ENCODE results near the gene SLC30A5. TPM values are rescaled to one million over a fixed set of nuclear protein-coding genes. Genes with fewer than 3 reads are reported as not detected.
A peak's percentile ranks its signal among the peaks of the same experiment; 100 is the strongest.
"Not testable (repeated sequence)": the region's sequence is repeated elsewhere in the genome, so short reads cannot be mapped to it uniquely, and the experiment has no call there.

The SLC30A5 gene
- 60.5 TPM for total RNA-seq

GRCh38 chr5:69093771-69094482 lies at the start of gene SLC30A5:
Gene SLC30A5 (plus strand): TSS chr5:69094014. CDS start chr5:69094256, 242 bp downstream.
- DNase-seq (ENCODE audit: low spot score) = peak; percentile 99

DNA sequence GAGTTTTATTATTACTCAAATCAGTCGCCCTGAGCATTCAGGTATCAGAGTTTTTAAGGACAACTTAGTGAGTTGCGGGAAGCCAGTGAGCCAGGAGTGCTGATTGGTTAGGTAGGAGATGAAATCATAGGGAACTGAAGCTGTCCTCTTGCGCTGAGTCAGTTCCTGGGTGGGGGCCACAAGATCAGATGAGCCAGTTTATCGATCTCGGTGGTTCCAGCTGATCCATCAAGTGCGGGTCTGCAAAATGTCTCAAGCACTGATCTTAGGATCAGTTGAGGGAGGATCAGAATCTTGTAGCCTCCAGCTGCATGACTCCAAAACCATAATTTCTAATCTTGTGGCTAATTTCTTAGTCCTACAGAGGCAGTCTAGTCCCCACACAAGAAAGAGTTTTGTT lies 48.6 kb upstream of the SLC30A5 start:
- not testable (repeated sequence) for DNase-seq (ENCODE audit: low spot score)

DNA sequence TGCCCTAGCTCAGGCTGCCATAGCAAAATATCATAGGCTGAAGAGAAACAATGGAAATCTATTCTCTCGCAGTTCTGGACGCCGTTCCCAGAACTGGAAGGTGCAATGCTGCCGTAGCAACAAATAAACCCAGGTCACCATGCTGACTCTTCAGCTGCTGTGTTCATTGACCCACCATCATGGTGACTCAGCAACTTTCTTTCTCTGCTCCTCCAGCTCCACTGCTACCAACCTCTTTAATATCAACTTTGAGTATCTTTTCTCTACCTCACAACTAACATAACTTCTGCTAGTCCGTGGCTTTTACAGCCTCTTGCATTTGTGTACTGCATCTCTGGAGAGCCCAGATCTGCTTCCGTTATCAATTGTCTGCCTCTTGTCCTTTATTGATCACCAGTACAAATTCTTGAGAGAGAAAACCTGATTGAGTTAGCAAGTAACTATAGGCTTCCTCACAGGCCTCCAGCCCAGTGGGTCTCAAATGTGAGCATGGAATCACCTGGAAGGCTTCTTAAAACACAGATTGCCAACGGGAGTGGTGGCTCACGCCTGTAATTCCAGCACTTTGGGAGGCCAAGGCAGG lies 47.3 kb upstream of the SLC30A5 start:
- DNase-seq (ENCODE audit: low spot score) = peak; percentile 52

DNA sequence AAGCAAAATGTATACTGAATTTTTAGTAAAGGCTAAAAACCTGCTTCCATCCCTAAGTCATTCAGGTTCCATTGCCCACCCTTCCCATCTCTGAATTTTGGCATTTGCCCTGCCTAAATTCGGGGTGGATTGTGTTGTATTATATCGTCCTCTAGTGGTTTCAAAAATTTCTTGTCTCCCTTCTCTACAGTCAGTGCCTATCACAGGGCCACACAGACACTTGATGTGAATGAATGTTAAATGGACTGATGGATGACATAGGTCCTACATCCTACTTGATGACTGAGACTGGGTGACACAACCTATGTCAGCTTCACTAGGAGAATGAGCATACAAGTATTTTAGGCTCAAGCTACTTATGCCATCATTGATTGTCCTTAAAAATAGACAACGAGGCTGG lies 45.6 kb upstream of the SLC30A5 start:
- no peak for DNase-seq (ENCODE audit: low spot score)

GRCh38 chr5:69049151-69049550 lies 44.7 kb upstream of the SLC30A5 start:
- DNase-seq (ENCODE audit: low spot score) = no peak

- no peak for DNase-seq (ENCODE audit: low spot score)
Observed at GRCh38 chr5:69049796-69050195, 44.0 kb upstream of the SLC30A5 start.

DNA sequence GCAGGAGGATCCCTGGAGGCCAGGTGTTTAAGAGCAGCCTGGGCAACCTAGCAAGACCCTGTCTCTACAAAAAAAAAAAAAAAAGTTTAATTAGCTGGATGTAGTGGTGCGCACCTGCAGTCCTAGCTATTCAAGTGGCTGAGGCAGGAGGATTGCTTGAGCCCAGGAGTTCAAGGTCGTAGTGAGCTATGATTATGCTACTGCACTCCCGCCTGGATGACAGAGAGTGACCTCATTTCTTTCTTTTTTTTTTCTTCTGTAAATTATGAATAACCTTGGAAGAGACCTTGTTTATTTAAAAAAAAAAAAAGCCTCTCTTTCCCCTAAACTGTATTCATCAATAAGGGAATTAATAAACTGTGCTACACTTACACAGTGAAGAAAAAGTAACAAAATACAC lies 43.6 kb upstream of the SLC30A5 start:
- no peak for DNase-seq (ENCODE audit: low spot score)

- no peak for DNase-seq (ENCODE audit: low spot score)
Observed at GRCh38 chr5:69052181-69052580, 41.6 kb upstream of the SLC30A5 start.

GRCh38 chr5:69074664-69075521 lies 18.9 kb upstream of the SLC30A5 start:
- DNase-seq (ENCODE audit: low spot score) = no peak

DNA sequence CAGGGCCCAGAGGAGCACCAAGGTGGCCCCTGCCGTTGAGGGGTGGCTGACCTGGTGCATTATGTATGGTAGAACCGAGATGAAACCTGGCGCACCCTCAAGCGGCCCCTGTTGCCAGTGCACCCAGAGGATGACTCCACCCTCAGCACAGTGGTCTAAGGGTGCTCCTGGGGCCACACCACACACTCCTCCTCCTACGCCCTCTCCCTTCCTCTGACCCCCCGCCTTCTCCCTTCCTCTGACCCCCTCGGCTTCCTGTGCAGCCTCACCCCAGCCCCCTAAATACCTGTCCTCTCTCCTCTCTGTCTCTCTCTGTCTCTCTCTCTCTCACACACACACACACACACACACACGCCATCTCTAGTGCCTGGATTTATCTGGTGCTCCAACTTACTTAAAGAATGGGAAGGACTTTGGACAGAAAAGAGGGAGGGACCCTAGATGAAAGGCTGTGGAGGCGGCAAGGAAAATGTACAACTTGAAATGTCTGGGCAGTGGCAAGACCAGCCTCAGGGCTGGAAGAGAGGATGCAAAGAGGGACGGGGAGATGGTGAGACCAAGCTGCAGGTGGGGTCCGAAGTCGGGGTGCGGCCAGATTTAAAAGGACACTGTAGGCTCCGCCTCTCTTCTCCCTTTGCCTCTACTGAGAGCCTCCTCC lies 18.2 kb upstream of the SLC30A5 start:
- DNase-seq (ENCODE audit: low spot score) = no peak

GRCh38 chr5:69078921-69079540 lies 14.8 kb upstream of the SLC30A5 start:
- DNase-seq (ENCODE audit: low spot score) = peak; percentile 46

- no peak for DNase-seq (ENCODE audit: low spot score)
Observed at GRCh38 chr5:69079556-69079955, 14.3 kb upstream of the SLC30A5 start.

- DNase-seq (ENCODE audit: low spot score) = peak; percentile 58
Observed at GRCh38 chr5:69083412-69083811, 10.4 kb upstream of the SLC30A5 start.

- no peak for DNase-seq (ENCODE audit: low spot score)
Observed at GRCh38 chr5:69084195-69084594, 9.6 kb upstream of the SLC30A5 start.

- DNase-seq (ENCODE audit: low spot score) = no peak
Observed at GRCh38 chr5:69084903-69085302, 8.9 kb upstream of the SLC30A5 start.

DNA sequence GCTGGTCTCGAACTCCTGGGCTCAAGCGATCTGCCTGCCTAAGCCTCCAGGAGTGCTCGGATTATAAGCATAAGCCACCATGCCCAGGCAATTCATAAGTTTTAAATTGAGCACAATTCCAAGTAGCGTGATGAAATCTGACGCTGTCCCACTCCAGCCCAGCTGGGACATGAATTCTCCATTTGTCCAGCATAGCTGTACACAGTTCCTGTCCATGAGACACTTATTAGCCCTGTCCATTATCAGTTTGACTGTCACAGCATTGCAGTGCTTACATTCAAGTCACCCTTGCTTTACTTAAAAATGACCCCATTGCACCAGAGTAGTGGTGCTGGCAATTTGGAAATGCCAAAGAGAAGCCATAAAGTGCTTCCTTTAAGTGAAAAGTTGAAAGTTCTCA lies 7.6 kb upstream of the SLC30A5 start:
- DNase-seq (ENCODE audit: low spot score) = no peak

DNA sequence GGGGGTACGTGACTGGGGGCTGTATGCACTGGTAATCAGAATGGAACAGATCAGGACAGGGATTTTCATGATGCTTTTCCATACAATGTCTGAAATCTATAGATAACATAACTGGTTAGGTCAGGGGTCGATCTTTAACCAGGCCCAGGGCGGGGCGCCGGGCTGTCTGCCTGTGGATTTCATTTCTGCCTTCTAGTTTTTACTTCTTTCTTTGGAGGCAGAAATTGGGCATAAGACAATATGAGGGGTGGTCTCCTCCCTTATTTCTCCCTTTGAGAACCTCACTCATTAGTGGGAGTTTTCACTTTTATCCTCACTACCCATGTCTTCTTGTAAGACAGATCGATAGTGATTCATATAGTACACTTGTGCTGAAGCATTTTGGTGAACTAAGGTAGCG lies 5.8 kb upstream of the SLC30A5 start:
- not testable (repeated sequence) for DNase-seq (ENCODE audit: low spot score)

DNA sequence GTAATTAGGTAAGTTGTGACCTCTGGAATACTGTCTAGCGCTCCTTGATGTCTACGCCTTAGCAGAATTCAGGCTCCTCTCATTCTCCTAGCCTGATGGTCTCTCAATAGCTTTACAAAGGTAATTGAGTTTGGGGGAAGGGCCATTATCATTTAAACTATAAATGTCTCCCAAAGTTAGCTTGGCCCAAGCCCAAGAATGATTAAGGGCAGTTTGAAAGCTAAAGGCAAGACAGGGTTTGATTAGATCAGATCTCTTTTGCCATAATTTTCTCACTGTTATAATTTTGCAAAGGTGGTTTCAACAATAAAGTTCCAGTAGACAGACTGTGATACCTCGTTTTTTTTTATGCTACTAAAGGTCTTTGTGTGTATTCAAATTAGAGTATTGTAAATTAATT lies 3.7 kb upstream of the SLC30A5 start:
- DNase-seq (ENCODE audit: low spot score) = no peak

- DNase-seq (ENCODE audit: low spot score) = no peak
Observed at GRCh38 chr5:69091771-69092170, 2.0 kb upstream of the SLC30A5 start.

DNA sequence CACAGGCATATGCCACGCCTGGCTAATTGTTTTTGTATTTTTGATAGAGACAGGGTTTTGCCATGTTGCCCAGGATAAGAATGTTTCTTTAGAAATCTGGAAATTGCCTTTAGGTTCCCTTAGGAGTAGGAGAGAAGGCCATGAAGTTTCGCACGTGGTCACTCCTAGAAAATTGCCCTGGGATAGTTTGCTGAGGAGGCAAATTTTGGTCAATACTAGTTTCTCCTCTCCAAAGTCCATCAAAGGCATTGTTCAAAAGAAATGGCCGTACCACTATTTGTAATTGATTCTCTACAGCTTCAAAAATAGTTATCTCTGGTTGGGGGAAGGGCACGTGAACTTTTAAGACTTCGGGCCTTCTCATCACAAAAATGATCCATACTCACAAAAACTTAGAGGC lies 845 bp upstream of the SLC30A5 start:
- DNase-seq (ENCODE audit: low spot score) = no peak

GRCh38 chr5:69099302-69099701 lies 5.5 kb downstream of the SLC30A5 start:
- DNase-seq (ENCODE audit: low spot score) = no peak

DNA sequence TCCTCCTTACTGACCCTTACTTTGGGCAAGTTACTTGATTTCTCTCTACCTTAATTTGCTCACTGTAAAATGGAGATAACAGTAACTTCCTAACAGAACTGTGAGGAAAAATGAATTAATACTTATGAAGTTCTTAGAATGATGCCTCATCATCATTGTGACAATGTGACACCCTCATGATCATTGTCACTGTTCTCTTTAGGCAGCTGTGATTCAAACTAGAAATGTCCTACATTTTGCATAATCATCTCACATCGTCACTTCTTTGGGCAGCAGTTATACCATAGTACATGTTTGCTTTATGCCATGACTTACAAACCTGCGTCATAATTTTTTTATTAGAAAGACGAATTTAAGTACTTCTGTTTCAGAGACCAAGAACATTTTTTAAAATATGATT lies 9.7 kb downstream of the SLC30A5 start:
- DNase-seq (ENCODE audit: low spot score) = no peak
